ENCODE results near the gene PLCB1. TPM values are rescaled to one million over a fixed set of nuclear protein-coding genes. Genes with fewer than 3 reads are reported as not detected.

PLCB1 gene
- total RNA-seq (2014; rRNA removed; shearing (Covaris generic)): 10.2 and 11.2 TPM in 2 replicates

DNA sequence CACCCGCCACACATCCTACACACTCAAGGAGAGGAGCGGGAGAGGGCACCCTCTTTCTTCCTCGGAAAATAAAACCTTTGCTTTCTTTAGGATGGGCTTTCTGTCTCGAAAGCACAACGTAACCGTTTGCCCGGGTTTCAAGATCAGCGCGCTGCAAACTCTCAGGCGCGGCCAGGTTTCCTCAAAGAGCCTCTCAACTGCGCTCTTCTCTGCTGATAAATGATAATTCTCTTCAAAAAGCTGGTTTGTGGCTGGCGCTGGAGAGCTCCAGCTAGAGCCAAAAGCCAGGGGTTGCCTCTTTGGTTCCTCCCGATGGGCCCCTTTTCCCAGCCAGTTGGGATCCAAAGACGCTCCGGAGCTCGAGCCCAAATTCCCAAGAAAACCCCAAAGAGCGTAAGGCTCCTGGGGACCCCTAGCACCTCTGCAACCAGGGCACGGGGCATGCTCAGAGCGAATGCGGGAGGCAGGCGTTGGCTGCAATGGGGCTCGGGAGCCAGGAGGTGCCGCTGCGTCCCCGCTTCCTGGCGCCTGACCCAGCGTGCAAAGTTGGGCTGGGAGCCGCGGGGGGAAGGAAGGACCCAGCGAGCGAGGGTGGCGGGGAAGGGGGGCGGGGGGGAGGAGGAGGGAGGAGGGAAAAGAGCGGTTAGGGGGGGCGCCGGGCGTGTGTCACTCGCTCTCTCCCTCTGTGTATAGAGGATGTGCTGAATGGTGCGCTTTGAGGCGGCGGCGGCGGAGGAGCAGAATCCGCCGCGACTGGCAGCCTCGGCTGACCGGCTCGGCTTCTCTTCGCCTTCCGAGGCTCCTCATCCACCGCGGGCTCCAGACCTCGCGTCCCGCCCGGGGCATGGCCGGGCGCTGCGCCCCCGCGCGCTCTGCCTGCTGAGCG is at the start of gene PLCB1:
TSS of gene PLCB1 (plus strand) at position 669 of the 886 bp plus-strand sequence. CDS start 386 bp downstream, outside the sequence.

Small RNAs within 50 kb of the gene (small RNA-seq; reads per million reads assigned to genes)
- gene AL445567.1: not detected
- gene RNU105B: not detected

Other genes starting within 250 kb of the PLCB1 start
- gene HAO1, start 191.8 kb upstream of the PLCB1 start, total RNA-seq (2014; rRNA removed; shearing (Covaris generic)): 0.08 TPM in 1 of 2 replicates, not detected in the other
- 38.3 and 40.5 TPM in 2 replicates for gene TMX4, start 112.5 kb upstream of the PLCB1 start, total RNA-seq (2014; rRNA removed; shearing (Covaris generic))